Thyroid gland (tissue), 4 donors: ENCODE data around the gene FSTL4. TPM values are rescaled to one million over a fixed set of nuclear protein-coding genes. Genes with fewer than 3 reads are reported as not detected.

Experiments
- DNase-seq, 2 donors: peaks; one replicate each; pipeline ENCODE4 v3.0.0-alpha.2; 2019
- H3K27ac ChIP-seq, 3 donors: fragments of 200-600 bp; sonication (generic); 1 replicate in 2 of 3; 2 replicates in 1 of 3; pipeline ENCODE4 v1.5.1; 2016 to 2019; ENCODE audit warnings: mild to moderate bottlenecking in 1 of 3, moderate library complexity in 1 of 3
- H3K27me3 ChIP-seq: fragments of 200-600 bp; sonication (generic); one replicate; pipeline ENCODE4 v1.5.1; 2019
- H3K36me3 ChIP-seq, 2 donors: fragments of 200-600 bp; sonication (generic); one replicate each; pipeline ENCODE4 v1.5.1; 2016 to 2019
- H3K4me1 ChIP-seq, 2 donors: fragments of 200-600 bp; sonication (generic); one replicate each; pipeline ENCODE4 v1.5.1; 2017 to 2019
- H3K4me3 ChIP-seq, 3 donors: fragments of 200-600 bp; sonication (generic); replicated peaks in 1 of 3; 1 replicate in 2 of 3; 2 replicates in 1 of 3; pipeline ENCODE4 v1.5.1; 2016; ENCODE audit warnings: mild to moderate bottlenecking in 1 of 3
- H3K9me3 ChIP-seq: fragments of 200-600 bp; sonication (generic); one replicate; pipeline ENCODE4 v1.5.1; 2017
- CTCF ChIP-seq, 6 experiments: fragments of 200-600 bp in 3 of 6; fragments of 450-650 bp in 3 of 6; sonication (generic) in 3 of 6; IDR thresholded peaks; one replicate each; pipeline ENCODE4 v1.5.1; 2016 to 2019; ENCODE audit warnings: antibody characterized with exemption in 6 of 6, mild to moderate bottlenecking in 2 of 6, inconsistent platforms in 1 of 6, moderate library complexity in 1 of 6
- POLR2A ChIP-seq, 2 donors: fragments of 450-650 bp; IDR thresholded peaks; one replicate each; pipeline ENCODE4 v1.6.1; 2017; ENCODE audit warnings: antibody characterized with exemption in 2 of 2, mild to moderate bottlenecking in 2 of 2, moderate library complexity in 1 of 2
- WGBS, 2 donors: methylation state at CpG; one replicate each; pipeline ENCODE4 v1.1.5; 2017; 5-methylcytosine and 5-hydroxymethylcytosine counted together
- intact Hi-C: fragments of 100-400 bp; cut with DNase I; formaldehyde crosslinking; loops from one replicate; pipeline ENCODE4 v1.15.1; 2023
- total RNA-seq, 4 donors: library from RNA; depleted of rRNA; stranded (reverse); fragments of >200 nt; gene quantifications; one replicate each; pipeline ENCODE4 v1.2.3, GENCODE V29; 2016

Gene FSTL4
- total RNA-seq, 4 donors from 2014 or later: 0.10 to 0.13 TPM; not detected in 2

GRCh38 chr5:133225671-133226152, 386.6 kb downstream of the FSTL4 start:
- Histone ChIP-seq H3K4me1 (no peaks in the 10 kb centered on the region), H3K36me3 (no peaks in the 10 kb centered on the region), H3K9me3 (no peaks in the 10 kb centered on the region), H3K4me3 (no peak overlapping the region), H3K27me3 (no peaks in the 10 kb centered on the region), H3K27ac (no peak overlapping the region)
- 56 to 73% methylated on average over 7 of the region's 7 CpGs for whole genome bisulfite sequencing, 2 donors
- TF ChIP-seq CTCF (IDR thresholded peaks at IDR 0.05): no peak
- TF ChIP-seq POLR2A (IDR thresholded peaks at IDR 0.05): no peak
- intact Hi-C loops: no loop called here
- DNase-seq: peak; percentile 30 to 39

- Histone ChIP-seq H3K4me1 (no peaks in the 10 kb centered on the region), H3K27ac (no peak overlapping the region), H3K4me3 (no peak overlapping the region), H3K36me3 (no peaks in the 10 kb centered on the region), H3K9me3 (no peaks in the 10 kb centered on the region), H3K27me3 (no peaks in the 10 kb centered on the region)
- DNase-seq: no peak
- TF ChIP-seq CTCF (IDR thresholded peaks at IDR 0.05) (no peak), POLR2A (IDR thresholded peaks at IDR 0.05) (no peak)
- intact Hi-C loops: no loop called here
- 47 to 48% methylated on average over 7 to 8 of the region's 8 CpGs for WGBS, 2 donors
Measured at GRCh38 chr5:133222979-133223378, 389.4 kb downstream of the FSTL4 start.

GRCh38 chr5:133222521-133222920, 389.8 kb downstream of the FSTL4 start:
- Histone ChIP-seq H3K27ac (no peak overlapping the region), H3K36me3 (no peaks in the 10 kb centered on the region), H3K4me1 (no peaks in the 10 kb centered on the region), H3K9me3 (no peaks in the 10 kb centered on the region), H3K27me3 (no peaks in the 10 kb centered on the region), H3K4me3 (no peak overlapping the region)
- DNase-seq: no peak
- TF ChIP-seq CTCF (IDR thresholded peaks at IDR 0.05) (no peak), POLR2A (IDR thresholded peaks at IDR 0.05) (no peak)
- intact Hi-C loops: no loop called here
- WGBS, 2 donors: 80 to 83% methylated on average over 4 of the region's 4 CpGs

- WGBS, 2 donors: 88 to 97% methylated on average over 6 of the region's 6 CpGs
- no peak for TF ChIP-seq CTCF (IDR thresholded peaks at IDR 0.05)
- TF ChIP-seq POLR2A (IDR thresholded peaks at IDR 0.05): no peak
- DNase-seq: no peak
- Histone ChIP-seq H3K27me3 (no peaks in the 10 kb centered on the region), H3K4me3 (no peak overlapping the region), H3K9me3 (no peaks in the 10 kb centered on the region), H3K27ac (no peak overlapping the region), H3K36me3 (no peaks in the 10 kb centered on the region), H3K4me1 (no peaks in the 10 kb centered on the region)
- intact Hi-C loops: no loop called here
Measured at GRCh38 chr5:133222040-133222439, 390.3 kb downstream of the FSTL4 start.

- no peak for TF ChIP-seq POLR2A (IDR thresholded peaks at IDR 0.05)
- TF ChIP-seq CTCF (IDR thresholded peaks at IDR 0.05): no peak
- H3K4me3 ChIP-seq: no peak overlapping the region
- intact Hi-C loops: no loop called here
- no peaks in the 10 kb centered on the region for H3K9me3 ChIP-seq
- WGBS, 2 donors: 74 to 75% methylated on average over 12 of the region's 12 CpGs
- H3K27ac ChIP-seq: no peak overlapping the region
- no peak for DNase-seq
- no peaks in the 10 kb centered on the region for H3K4me1 ChIP-seq
- no peaks in the 10 kb centered on the region for H3K27me3 ChIP-seq
- H3K36me3 ChIP-seq: no peaks in the 10 kb centered on the region
Measured at GRCh38 chr5:133220851-133221674, 391.3 kb downstream of the FSTL4 start.
